HG02759 (cell line): ENCODE results near the gene GABRB1.

Experiments used
- ATAC-seq: cut with Tn5 transposase; IDR thresholded peaks from one replicate; pipeline ENCODE4 v1.9.1; 2021; ENCODE audit warnings: mild to moderate bottlenecking, moderate library complexity; ENCODE audit not compliant: unreplicated experiment

GABRB1 gene

DNA sequence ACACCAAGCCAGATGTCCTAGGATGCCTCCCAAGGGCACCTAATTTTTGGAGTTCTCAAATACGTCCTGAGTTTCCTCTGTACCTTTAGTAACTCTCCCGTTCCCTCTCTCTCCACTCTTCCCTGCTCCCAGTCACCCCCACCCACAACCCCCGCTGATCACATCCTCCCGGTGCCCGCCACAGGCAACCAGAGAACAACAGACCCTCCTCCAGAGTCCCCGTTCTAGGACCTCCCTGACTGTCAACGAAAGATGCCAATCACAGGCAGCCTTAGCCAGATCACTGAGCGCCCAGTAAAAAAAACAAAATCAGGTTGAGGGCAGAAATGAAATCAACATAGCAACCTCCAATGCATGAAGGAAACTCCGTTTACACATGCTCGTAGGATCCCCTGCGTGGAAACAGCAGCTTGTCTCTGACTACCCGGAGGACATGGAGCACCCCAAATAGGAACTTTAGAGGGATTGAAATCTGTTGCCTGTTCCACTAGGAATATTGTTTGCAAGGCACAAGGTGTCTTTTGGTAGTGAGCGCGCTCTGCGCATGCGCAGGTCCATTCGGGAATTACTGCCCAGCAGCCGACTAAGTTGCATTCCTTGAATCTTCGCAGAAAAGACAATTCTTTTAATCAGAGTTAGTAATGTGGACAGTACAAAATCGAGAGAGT, at the start of gene GABRB1:
Gene GABRB1 (plus strand): TSS at position 557 of the 668 bp plus-strand sequence.
- ATAC-seq = no peak

GRCh38 chr4:46984781-46985180, 46.6 kb upstream of the GABRB1 start:
- no peak for ATAC-seq

DNA sequence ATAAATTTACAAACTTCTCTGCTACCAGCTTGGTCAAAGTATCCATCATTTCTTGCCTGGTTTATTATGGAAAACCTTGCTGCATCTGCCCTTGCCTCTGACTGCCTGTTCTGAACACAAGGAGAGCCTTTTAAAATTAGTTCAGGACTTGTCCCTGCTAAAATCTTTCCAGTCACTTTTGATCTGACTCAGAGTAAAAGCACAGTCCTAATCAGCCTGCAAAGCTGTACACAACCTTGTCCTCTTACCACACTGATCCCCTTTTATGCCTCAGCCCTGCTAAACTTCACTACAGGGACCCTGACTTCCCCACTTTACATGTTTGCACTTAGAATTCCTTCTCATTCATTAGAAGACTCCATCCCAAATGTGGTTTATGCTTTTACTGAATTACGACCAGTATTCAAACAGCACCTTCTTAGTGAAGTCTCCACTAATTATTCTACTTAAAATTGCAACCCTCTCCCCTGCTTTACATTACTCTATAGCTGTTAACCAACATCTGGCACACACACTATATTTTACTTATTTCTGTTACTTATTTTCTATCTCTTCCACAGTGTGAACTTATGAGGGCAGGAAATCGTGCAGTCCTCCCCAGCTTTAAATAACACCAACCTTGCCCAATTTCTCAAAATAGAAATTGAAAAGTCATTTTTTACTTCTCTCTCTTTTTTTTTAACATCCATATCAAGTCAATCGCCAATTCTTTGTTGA, 44.3 kb upstream of the GABRB1 start:
- ATAC-seq = no peak

DNA sequence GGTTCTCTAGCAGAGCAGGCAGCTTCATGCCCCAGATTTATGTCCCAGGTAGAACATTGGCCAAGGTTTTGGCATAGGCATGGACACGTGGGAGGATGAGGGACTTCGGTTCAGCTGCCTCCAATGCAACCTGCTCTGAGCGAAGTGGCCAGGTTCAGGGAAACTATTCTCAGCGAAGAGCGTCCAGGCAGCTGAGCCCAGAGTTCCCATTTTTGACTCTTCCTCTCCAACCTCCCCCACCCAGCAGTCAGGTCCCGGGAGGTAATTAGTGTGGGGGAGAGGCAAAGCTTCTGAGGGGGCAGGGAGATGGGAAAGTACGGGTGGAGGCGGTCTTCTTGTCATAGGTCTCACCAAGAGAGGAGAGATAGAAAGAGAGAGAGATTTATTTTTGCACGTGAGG, 39.0 kb upstream of the GABRB1 start:
- ATAC-seq = no peak

DNA sequence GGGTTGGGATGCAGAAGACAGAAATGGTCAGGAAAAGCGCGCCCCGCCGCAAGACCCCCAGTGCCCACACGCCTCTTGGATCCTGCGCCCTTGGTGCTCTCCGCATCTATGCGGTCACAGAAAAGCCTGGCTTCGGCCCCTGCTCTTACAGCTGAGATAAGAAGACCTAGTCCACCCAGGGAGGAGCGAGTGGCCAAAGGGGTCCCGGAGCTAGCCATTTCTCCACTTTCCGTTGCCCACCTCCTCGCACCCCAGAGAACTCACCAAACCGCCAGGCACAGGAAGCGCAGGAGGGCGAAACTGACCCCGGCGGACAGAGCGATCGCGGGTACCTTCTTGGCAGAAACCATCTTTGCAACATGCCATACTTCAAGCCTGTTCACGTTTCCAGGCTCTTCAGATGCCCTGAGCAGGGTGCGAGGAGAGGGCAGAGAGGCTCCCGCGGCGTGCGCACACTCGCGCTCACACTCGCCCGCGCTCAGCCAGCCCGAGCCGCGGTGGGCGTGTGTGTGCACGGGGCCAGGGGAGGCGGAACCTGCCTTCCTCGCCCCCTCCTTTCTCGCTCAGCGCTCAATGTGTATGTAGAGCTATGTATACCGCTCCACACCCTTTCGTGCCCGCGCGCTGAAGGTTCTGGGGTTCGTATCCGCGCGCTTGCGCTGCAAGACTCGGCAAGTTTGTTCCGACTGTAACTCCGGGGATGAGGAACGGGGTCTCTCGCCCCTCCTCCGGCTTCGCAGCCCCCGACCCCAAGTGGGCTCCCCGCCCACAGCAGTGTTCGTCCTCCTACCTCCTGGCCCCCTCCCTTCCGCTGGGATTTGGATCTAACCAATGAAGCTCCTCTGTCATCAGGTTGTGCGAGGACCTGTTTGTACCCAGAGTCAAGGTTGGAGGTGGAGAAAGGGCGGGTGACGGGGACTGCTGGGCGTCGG, 38.0 kb upstream of the GABRB1 start, which contains the start of gene GABRA4:
Gene GABRA4 (minus strand): TSS at position 507 of the 932 bp plus-strand sequence. CDS start 157 bp downstream, at position 350.
- peak; percentile 44 for ATAC-seq

DNA sequence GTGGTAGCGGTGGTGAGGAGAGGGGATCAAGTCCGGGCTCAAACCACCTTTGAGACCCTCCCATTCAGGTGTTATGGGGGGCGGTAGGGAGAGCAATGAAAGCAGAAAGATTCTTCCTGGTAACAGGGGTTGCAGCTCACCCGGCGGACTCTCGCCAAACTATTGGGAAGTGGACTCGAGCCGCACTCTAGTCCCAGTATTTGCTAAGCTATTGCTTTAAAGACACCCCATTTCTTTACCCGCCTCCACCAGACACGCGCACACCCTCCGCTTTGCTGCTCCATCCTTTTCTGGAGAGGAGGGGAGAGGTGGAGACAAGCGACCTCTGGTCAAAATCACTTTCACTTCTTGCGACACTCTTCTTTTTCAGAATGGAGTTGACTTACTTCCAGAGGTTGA, 37.4 kb upstream of the GABRB1 start:
- ATAC-seq = peak; percentile 20

DNA sequence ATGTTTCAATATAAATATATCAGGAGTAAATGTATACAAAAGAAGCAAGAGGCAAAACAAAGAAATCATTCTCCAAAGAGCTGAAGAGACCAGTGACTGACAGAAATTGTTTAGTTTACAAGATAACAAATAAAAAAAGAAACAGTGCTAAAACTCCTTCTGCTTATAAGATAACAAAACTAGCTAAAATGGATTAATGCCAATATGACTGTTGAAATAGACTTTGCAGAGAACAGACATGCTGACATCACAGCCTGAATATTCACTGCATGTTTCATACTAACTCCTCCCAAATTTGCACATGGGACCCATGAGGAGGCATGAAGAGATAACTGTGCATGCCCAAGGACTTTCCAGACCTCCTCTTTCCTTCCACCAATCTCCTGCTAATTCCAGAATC, 31.8 kb upstream of the GABRB1 start:
- ATAC-seq = no peak

GRCh38 chr4:47000406-47000805, 31.0 kb upstream of the GABRB1 start:
- no peak for ATAC-seq

GRCh38 chr4:47002580-47002979, 28.8 kb upstream of the GABRB1 start:
- ATAC-seq = no peak

GRCh38 chr4:47010347-47010911, 20.9 kb upstream of the GABRB1 start:
- ATAC-seq = peak; percentile 22

GRCh38 chr4:47010912-47011446, 20.4 kb upstream of the GABRB1 start:
- ATAC-seq = peak; percentile 90

DNA sequence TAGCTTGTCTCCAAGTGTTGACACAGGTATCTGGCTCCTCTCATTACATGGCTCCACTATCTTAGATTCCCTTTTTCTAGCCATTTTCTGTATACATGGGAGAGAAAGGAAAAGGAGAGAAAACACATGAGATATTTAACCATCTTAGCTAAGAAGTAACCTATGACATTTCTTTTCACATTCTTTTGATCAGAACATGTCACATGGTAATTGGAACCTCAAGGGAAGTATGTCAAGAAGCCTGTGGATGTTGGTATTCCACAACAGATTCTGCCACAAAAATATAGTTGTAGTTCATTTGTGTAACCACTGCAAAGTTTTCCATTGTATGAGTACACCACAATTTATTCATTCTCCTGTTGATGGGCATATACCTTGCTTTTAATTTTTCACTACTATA, 18.7 kb upstream of the GABRB1 start:
- no peak for ATAC-seq

DNA sequence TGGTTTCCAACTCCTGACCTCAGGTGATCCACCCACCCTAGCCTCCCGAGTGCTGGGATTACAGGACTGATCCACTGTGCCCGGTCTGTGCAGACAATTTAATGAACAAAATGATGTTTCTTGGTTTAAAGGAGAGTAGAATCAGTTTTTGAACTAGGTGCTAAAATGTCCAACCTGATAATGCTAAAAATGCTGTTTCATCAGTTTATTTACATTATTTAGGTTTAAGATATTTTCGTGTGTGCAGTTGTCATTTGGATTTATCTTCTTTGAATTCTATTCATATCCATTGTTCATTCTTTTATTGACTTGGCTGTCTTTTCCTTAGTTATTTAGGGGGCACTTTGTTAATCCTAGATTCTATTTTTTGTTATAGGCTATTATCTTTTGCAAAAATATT, 18.0 kb upstream of the GABRB1 start:
- ATAC-seq = no peak

DNA sequence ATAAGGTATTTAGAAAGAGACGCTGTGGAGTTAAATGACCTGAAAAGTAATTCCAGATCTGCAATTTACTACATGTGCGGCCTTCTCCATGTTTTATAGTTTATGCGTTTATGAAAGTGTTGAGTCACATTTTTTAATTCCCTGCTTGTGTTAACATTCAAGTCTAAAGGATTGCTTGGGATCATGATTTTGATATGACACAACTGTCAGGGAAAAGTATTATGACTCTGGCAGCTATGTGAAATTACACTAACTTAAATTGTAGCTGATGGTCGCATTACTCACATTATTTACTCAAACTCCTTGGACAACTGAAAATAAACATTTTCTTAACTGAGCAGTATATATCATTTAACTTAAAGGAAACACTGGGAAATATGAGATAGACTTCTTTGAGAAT, 14.3 kb upstream of the GABRB1 start:
- no peak for ATAC-seq

DNA sequence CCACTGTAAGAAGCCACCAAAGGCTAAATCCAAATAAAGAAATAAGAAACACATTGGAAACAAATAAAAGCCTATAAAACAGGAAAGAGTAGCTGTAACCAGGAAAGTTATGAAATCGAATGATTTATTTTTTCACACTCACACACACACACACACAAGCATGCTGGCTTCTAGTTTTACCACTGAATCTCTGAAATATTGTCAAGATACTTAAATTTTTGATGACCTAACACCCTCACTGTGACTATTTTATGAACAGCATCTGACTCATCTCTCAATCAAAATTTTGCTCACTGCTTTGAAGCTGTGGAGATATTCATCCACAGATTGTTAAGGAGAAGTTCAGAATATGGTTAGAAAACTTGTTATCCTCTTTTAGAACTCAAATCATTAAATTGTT, 13.9 kb upstream of the GABRB1 start:
- ATAC-seq = no peak

DNA sequence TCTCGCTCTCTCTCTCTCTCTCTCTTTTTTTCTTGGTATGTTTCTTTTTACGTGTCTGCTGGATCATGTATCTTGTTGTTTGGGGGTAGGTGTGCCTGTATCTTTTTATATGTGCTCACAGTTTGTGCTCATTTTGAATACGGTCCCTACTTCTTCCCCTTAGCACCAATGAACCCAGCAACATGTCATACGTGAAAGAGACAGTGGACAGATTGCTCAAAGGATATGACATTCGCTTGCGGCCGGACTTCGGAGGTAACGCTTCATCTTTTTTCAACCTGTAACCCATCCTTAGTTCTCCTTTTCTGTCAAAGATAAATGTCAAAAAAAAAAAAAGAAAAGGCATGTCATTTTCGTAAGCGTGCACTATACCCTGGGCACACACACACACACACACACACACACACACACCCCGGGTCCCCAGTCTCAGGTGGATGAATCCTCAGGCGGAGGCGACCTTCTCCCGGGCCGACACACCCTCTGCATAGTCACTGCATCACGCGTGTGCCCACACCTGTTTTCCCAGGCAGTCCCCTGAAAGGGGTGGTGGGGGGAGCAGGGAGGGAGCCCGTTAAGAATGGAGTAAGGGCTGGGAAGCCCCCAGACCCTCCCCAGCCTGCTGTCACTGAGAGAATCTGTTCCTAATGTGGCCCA, 511 bp downstream of the GABRB1 start:
- ATAC-seq = peak; percentile 31

- ATAC-seq = peak; percentile 97
Measured at GRCh38 chr4:47032405-47033106, 1.2 kb downstream of the GABRB1 start.

- ATAC-seq = no peak
Measured at GRCh38 chr4:47038263-47038662, 6.9 kb downstream of the GABRB1 start.

GRCh38 chr4:47040828-47041227, 9.5 kb downstream of the GABRB1 start:
- ATAC-seq = no peak

DNA sequence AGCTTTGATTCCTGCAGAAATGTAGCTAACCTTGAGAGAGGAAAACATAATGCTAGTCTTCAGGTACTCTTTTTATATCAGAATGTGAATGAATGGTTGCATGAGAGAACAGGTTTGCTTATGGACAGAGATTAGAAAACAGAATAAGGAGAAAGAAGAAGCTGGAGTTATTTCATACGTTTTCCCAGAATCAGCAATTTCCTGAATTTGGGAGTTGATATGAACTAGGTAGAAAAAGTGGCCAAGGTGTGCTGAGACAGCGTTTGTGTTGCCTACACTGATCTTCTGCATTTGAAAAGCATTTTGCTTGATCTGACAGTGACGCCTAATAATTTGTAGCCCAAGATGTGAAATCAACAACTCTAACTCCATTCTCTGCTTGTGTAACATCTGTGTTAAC, 12.5 kb downstream of the GABRB1 start:
- ATAC-seq = no peak
